Measurements from ENCODE around the gene RLN3. TPM values are rescaled to one million over a fixed set of nuclear protein-coding genes. Genes with fewer than 3 reads are reported as not detected.

RLN3 gene
- total and polyA plus RNA-seq, 2 donors from 2014 or later = not detected

GRCh38 chr19:14055396-14055795, 27.4 kb downstream of the RLN3 start:
- no peak overlapping the region for H3K4me3 ChIP-seq (ENCODE audit: low read length in 3 of 3)
- FAIRE-seq = no peak
- H3K27ac ChIP-seq (ENCODE audit: low read depth in 2 of 2, low read length in 2 of 2) = no peak overlapping the region
- no peaks in the 10 kb centered on the region for H3K27me3 ChIP-seq (ENCODE audit: control insufficient read depth, insufficient read depth, low read length)
- no peak for DNase-seq
- no peaks in the 10 kb centered on the region for H3K36me3 ChIP-seq (ENCODE audit: control insufficient read depth in 2 of 3, insufficient read depth in 3 of 3, low read length in 3 of 3)
- H3K9ac ChIP-seq (ENCODE audit: low read length in 3 of 3) = no peak overlapping the region
- H3K4me1 ChIP-seq (ENCODE audit: control insufficient read depth in 2 of 3, insufficient read depth in 2 of 3, low read depth in 1 of 3, low read length in 3 of 3) = peaks cover 0 to 11% (median 10%) of the 10 kb centered on the region in 3 donors
- intact Hi-C loops (cut with DNase I) = loop anchor here (10.0 kb wide), 1 partner anchor 171 kb away; no protein-coding TSS in a partner anchor
- H3K9me3 ChIP-seq (ENCODE audit: control insufficient read depth in 2 of 3, insufficient read depth in 1 of 3, low read length in 3 of 3) = no peaks in the 10 kb centered on the region
- no peak for TF ChIP-seq CTCF (IDR thresholded peaks at IDR 0.05; ENCODE audit: borderline replicate concordance, extremely low read depth, insufficient read depth)

GRCh38 chr19:14056069-14056666, 28.2 kb downstream of the RLN3 start:
- H3K27me3 ChIP-seq (ENCODE audit: control insufficient read depth, insufficient read depth, low read length) = no peaks in the 10 kb centered on the region
- intact Hi-C loops (cut with DNase I) = loop anchor here (10.0 kb wide), 1 partner anchor 171 kb away; no protein-coding TSS in a partner anchor
- no peak for FAIRE-seq

GRCh38 chr19:14056741-14057356, 28.9 kb downstream of the RLN3 start:
- H3K9me3 ChIP-seq (ENCODE audit: control insufficient read depth in 2 of 3, insufficient read depth in 1 of 3, low read length in 3 of 3) = no peaks in the 10 kb centered on the region
- no peak overlapping the region for H3K9ac ChIP-seq (ENCODE audit: low read length in 3 of 3)
- intact Hi-C loops (cut with DNase I) = loop anchor here (10.0 kb wide), 1 partner anchor 172 kb away; no protein-coding TSS in a partner anchor
- H3K4me3 ChIP-seq (ENCODE audit: low read length in 3 of 3) = no peak overlapping the region
- no peak for FAIRE-seq
- no peaks in the 10 kb centered on the region for H3K27me3 ChIP-seq (ENCODE audit: control insufficient read depth, insufficient read depth, low read length)
- H3K4me1 ChIP-seq (ENCODE audit: control insufficient read depth in 2 of 3, insufficient read depth in 2 of 3, low read depth in 1 of 3, low read length in 3 of 3) = peaks cover 0 to 12% (median 11%) of the 10 kb centered on the region in 3 donors
- H3K36me3 ChIP-seq (ENCODE audit: control insufficient read depth in 2 of 3, insufficient read depth in 3 of 3, low read length in 3 of 3) = no peaks in the 10 kb centered on the region
- no peak for DNase-seq
- no peak for TF ChIP-seq CTCF (IDR thresholded peaks at IDR 0.05; ENCODE audit: borderline replicate concordance, extremely low read depth, insufficient read depth)
- H3K27ac ChIP-seq (ENCODE audit: low read depth in 2 of 2, low read length in 2 of 2) = no peak overlapping the region

More at GRCh38 chr19:14056069-14056666, 28.2 kb downstream of the RLN3 start:
- H3K27ac ChIP-seq (ENCODE audit: low read depth in 2 of 2, low read length in 2 of 2) = no peak overlapping the region
- DNase-seq = no peak
- H3K4me1 ChIP-seq (ENCODE audit: control insufficient read depth in 2 of 3, insufficient read depth in 2 of 3, low read depth in 1 of 3, low read length in 3 of 3) = peaks cover 0 to 12% (median 11%) of the 10 kb centered on the region in 3 donors
- TF ChIP-seq CTCF (IDR thresholded peaks at IDR 0.05; ENCODE audit: borderline replicate concordance, extremely low read depth, insufficient read depth) = no peak
- no peak overlapping the region for H3K4me3 ChIP-seq (ENCODE audit: low read length in 3 of 3)
- no peaks in the 10 kb centered on the region for H3K36me3 ChIP-seq (ENCODE audit: control insufficient read depth in 2 of 3, insufficient read depth in 3 of 3, low read length in 3 of 3)
- H3K9me3 ChIP-seq (ENCODE audit: control insufficient read depth in 2 of 3, insufficient read depth in 1 of 3, low read length in 3 of 3) = no peaks in the 10 kb centered on the region
- no peak overlapping the region for H3K9ac ChIP-seq (ENCODE audit: low read length in 3 of 3)
